Measurements from ENCODE around the gene CRB1.
"Not testable (repeated sequence)": the region's sequence is repeated elsewhere in the genome, so short reads cannot be mapped to it uniquely, and the experiment has no call there.

Gene CRB1

DNA sequence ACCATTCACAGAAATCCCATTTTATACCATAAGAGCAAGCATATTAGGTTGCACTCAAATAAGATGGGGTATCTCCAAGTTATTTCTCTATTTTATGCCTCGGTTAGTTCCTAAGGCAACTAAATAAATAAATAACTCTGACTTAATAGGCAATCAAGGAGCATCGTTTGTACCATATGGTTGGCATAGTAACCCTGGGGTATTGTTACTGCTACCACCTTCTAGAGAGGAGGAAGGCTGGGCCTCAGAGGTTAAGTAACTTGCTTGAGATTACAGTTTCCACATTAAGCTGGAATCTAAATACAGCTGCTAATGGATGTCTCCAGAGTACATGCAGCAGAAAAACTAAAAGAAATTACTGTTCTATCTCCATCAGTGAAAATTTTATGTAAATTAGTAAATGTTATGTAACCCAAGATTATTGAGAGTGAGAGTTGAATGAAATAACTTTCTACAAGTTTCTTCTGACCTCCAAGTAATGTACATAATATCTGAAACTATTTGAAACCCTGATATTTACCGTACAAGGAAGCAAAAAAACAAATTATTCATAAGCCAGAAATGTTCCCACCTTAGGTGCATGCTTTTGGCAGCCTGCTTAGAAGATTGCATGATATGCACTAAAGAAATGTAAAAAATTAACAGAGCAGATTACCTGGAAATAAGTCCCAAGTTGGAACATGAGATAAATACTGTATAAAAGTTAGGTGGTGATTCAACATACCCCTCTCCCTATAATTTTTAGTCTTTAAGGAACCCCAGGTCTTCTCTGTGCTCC, 127.0 kb downstream of the CRB1 start:
- no peak for DNase-seq (ENCODE audit: low read depth in 3 of 3, low spot score in 1 of 3)

DNA sequence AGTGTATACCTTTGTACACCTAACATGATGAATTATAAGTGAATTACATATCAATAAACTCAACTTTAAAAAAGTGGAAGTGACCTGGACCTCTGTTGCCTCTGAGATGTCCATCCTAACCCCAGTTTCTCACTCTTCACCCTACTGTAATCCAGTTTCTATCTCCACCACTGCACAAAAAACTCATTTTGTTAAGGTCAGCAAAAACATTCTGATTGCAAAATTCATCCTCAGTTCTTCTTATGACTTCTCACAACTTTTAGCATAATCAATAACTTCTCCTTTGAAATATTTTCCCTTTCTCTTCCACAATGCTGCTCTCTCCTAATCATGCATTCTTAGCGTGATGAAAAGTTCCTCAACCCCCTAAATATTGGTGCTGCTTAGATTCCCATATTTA, 129.8 kb downstream of the CRB1 start:
- DNase-seq (ENCODE audit: low read depth in 3 of 3, low spot score in 1 of 3) = no peak

DNA sequence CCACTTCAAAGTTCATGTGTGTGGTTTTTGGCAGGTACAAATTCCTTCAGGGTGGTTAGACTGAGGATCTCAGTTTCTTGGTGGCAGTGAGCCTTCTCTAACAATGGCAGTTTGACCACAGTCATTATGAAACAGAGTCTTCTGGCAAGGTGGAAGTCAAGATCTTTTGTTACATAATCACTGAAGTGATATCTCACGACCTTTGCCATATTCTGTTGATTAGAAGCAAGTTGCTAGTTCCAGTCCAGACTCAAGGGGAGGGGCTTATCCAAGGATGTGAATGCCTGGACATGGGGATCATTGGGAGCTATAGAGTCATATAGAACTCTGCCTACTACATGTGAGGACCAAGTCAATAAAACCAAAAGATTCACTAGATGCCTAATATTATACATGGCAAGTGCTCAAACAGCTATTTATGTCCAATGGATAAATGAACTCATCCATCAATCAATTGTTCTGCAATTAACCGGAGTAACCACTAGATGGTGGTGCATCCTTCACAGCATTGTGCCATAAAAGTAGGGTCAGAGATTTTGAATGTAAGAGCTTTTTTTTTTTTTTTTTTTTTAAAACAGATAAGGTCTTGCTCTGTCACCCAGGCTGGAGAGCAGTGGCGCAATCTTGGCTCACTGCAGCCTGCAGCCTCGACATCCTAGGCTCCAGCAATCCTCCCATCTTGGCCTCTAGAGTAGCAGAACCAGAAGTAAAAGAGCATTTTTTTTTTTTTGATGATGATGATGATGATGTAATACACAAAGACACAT, 131.9 kb downstream of the CRB1 start:
- no peak for DNase-seq (ENCODE audit: low read depth in 3 of 3, low spot score in 1 of 3)

DNA sequence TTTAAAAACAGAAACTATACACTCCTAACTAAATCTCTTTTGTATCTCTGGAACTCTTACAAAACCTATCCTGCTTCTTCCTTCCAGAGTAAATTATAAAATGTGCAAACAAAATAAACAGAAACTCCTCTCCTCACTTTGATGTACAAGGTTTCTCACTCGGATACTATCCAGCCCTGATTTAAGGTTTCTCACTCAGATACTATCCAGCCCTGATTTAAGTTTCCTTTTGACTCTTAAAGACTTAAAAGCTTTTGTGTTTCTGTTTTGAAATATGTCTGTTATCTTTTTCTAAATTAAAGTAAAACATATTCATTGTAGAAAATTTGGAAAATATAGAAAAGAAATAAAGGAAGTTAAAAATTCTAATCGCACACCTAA, 132.5 kb downstream of the CRB1 start:
- no peak for DNase-seq (ENCODE audit: low read depth in 3 of 3, low spot score in 1 of 3)

DNA sequence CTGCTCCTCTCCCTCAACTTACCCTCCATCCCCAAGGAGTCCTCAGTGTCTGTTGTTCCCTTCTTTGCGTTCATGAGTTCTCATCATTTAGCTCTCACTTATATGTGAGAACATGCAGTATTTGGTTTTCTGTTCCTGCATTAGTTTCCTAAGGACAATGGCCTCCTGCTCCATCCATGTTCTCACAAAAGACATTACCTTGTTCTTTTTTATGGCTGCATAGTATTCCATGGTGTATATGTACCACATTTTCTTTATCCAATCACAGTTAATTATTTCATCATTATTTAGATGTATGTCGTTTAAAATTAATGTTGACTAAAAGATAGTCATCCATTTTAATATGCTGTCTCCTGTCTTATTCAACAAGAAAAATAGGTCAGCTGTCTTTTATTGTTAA, 134.1 kb downstream of the CRB1 start:
- no peak for DNase-seq (ENCODE audit: low read depth in 3 of 3, low spot score in 1 of 3)

DNA sequence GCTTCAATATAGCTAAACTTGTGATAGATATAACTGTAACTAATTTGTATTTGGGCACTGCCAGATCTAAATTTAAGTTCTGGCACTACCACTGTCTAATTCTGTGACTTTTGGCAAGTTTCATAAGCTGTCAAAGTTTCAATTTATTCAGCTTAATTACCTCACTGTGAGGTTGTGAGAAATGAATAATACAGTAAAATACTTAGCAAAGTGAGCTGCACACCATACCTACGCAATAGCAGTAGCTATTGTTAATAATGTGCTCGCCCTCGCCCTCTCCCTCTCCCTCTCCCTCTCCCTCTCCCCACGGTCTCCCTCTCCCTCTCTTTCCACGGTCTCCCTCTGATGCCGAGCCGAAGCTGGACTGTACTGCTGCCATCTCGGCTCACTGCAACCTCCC, 136.7 kb downstream of the CRB1 start:
- DNase-seq (ENCODE audit: low read depth in 3 of 3, low spot score in 1 of 3) = not testable (repeated sequence)

DNA sequence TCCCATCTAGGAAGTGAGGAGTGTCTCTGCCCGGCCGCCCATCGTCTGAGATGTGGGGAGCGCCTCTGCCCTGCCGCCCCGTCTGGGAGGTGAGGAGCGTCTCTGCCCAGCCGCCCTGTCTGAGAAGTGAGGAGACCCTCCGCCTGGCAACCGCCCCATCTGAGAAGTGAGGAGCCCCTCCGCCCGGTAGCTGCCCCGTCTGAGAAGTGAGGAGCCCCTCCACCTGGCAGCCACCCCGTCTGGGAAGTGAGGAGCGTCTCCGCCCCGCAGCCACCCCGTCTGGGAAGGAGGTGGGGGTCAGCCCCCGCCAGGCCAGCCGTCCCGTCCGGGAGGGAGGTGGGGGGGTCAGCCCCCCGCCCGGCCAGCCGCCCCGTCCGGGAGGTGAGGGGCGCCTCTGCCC, 137.6 kb downstream of the CRB1 start:
- not testable (repeated sequence) for DNase-seq (ENCODE audit: low read depth in 3 of 3, low spot score in 1 of 3)

DNA sequence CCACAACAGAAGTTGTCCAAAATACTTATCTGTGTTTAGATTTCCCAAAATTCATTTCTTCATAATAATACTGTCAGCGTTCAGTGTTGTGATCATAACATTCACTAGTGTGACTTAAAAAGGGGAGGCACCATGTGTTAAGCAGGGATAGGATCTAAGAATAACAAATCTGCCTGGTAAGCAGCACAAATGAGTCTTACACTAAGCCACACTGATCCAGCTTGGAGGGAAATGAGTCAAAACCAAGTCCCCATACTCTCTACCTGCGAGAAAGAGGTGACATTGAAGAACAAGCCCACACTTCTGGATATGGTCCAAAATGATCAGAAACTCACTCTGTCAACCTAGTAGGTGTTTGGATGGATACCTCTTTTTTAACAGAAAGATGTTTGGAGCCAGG, 145.5 kb downstream of the CRB1 start:
- no peak for DNase-seq (ENCODE audit: low read depth in 3 of 3, low spot score in 1 of 3)

DNA sequence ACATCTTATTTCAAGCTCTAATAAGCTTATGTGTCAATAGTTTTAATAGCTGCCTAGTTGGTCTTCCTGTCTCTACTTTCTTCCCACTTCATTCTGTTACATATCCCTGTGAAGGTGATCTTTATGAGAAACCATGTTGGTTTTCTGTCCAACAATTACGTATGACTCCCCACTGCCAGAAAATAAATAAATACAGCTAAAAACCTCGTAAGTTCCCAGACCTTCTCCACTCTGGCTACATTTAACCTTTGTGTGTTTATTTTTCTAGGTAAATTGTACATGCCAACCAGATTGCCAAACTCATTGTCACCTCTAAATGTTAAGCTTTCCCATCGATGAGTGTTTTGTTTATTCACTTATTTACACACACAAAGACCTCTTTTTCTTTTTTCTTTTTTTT, 147.2 kb downstream of the CRB1 start:
- no peak for DNase-seq (ENCODE audit: low read depth in 3 of 3, low spot score in 1 of 3)

DNA sequence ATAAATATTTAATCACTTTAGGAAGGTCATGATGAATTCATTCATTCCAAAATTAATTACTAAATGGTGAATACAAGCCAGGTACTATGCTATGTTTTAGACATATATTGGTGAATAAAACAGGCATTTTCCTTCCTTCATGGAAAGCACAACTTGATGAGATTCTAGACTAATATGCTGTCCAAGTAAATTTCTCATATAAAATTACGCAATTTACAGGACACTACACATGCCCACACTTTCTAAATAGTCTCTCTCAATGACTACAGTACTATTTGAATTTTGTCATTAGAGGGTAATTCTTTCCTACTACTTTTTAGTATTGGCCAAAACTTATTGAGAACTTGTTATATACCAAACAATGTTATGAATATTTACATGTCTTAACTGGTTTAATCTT, 150.6 kb downstream of the CRB1 start:
- DNase-seq (ENCODE audit: low read depth in 3 of 3, low spot score in 1 of 3) = no peak

DNA sequence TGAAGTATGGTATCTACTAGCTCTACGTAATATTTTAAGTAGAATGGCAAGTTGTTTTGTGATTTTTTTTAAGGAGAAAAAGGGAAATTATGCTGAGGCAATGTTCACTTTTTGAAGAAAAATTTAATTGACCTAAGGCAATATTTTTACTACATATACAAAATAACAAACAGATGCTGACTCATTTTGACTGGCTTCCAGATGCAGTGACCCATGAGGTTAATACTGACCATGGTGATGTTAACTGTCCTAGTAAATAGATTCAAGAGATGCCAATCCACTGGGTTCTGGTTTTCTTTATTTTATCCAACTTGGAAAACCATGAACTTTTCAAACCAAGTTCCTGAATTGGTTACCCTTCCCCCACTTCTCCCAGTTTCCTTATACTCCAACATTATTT, 154.9 kb downstream of the CRB1 start:
- DNase-seq (ENCODE audit: low read depth in 3 of 3, low spot score in 1 of 3) = no peak

DNA sequence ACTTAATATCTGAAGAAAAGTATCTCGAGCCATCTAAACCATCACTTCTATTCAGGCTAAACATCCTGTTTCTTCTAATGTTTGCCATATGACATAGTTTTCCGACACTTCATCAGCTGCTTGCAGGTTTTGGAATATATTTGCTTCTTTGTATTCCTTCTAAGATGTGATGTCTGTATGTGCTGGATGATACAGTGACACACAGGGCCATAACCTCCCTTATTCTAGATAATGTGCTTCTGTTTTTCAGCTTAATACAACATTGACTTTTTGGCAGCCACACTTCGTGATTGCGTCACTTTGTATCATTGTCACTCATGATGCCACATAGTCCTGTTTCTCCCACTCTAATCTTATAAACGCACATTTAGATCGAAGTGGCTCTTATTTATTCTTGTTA, 156.3 kb downstream of the CRB1 start:
- DNase-seq (ENCODE audit: low read depth in 3 of 3, low spot score in 1 of 3) = no peak

DNA sequence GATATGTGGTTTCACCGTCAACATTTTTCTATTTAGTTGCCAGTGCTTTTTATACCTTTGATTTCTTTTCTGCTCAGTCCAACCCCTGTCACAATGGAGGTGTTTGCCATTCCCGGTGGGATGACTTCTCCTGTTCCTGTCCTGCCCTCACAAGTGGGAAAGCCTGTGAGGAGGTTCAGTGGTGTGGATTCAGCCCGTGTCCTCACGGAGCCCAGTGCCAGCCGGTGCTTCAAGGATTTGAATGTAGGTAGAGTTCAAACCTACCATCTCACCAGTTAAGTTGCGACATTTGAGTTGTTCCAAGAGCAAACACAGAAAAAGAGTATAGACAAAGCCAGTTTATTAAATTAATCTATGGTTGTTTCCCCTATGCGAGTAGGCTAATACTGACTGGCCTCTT, 161.3 kb downstream of the CRB1 start:
- no peak for DNase-seq (ENCODE audit: low read depth in 3 of 3, low spot score in 1 of 3)

DNA sequence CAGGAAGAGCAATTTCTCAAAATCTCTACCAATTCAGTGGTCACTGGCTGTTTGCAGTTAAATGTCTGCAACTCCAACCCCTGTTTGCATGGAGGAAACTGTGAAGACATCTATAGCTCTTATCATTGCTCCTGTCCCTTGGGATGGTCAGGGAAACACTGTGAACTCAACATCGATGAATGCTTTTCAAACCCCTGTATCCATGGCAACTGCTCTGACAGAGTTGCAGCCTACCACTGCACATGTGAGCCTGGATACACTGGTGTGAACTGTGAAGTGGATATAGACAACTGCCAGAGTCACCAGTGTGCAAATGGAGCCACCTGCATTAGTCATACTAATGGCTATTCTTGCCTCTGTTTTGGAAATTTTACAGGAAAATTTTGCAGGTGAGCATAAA, 167.2 kb downstream of the CRB1 start:
- DNase-seq (ENCODE audit: low read depth in 3 of 3, low spot score in 1 of 3) = no peak

DNA sequence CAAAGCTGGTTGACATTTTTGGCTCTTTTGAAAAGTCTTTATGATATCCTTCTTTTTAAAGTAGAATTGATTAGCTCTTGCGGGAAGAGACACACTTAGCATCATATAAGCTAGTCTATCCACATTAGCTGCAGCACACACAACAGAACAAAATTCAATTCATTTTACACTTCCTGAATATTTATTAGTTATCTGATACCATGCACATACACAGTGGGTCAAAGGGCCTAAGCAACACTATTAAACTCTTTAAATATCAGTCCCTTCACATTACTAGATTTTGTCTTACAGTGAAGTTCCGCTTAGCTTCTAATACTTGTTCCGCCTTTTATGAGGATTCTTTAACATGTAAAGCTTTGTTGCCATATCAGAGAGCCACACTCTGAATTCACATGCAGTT, 169.5 kb downstream of the CRB1 start:
- DNase-seq (ENCODE audit: low read depth in 3 of 3, low spot score in 1 of 3) = no peak

DNA sequence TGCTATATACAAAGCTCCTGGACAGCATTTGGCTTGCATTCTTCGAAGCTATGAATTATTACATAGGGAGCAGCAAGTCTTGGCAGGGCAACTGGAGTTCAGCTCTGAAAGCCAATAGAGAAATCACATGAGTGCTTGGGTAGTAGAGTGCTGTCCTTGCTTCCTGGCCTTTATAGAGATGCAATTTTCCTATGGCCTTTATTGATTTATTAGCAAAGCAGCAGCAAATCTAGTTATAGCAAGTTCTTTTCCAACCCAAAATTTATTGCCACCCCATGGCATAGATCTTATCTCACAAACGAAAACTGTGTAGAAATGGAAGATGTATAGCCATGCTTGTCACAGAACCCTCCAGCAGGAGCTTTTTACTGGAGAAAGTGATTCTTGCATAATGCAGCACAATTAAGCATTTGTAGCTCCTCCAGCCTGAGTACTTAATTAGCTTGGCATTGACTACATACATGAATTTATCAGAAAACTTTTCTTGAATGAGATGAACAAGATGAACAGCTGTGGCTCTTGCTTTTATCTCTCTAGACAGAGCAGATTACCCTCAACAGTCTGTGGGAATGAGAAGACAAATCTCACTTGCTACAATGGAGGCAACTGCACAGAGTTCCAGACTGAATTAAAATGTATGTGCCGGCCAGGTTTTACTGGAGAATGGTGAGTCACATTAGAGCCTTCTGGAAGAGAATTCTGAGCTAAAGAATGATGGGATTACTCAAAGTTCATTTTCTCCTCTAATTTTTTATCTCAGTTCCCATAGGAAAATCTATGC, 170.1 kb downstream of the CRB1 start:
- no peak for DNase-seq (ENCODE audit: low read depth in 3 of 3, low spot score in 1 of 3)

DNA sequence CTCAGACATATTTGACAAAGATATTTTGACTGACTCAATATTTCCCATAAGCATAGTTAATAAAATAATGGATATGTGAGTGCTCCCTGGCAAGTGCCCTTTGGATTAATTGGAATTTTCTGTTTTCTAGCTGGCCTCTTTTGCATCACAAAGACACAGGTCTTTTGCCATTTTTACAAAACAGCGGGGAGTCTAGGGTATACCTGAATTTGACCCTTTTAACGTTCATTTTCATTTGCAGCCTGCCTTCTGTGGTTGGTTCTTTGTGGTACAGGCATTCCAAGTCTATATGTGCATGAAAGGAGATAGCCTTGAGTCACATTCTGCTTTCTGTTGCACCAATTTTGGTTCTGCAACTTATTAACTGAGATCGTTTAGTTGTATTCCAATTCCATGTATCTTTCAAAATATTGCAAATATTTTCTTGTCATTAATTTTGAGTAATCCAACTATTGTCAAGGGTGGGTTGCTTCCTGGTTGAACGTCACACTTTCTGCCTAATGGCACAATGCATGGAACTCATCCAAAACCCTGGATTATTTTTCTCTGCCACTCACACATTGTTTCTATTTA, 171.7 kb downstream of the CRB1 start:
- no peak for DNase-seq (ENCODE audit: low read depth in 3 of 3, low spot score in 1 of 3)

DNA sequence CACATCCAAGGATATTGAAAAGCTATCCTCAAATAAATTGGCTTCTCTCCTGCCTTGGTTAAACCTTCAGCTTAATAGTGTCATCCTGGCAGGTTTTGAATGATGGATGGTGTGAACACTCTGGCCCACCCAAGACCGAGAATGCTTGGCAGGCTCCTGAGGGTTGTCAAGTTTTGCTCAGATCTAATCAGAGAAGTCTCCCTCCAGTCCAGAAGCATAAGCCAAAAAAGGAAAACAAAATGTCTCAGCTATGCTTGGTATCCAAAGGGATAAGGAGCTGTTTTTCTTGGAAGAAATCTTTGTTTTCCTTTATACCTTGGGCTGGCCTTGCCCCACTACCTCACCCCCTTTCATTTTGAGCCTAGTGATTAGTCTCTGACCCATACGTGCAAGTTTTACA, 172.7 kb downstream of the CRB1 start:
- no peak for DNase-seq (ENCODE audit: low read depth in 3 of 3, low spot score in 1 of 3)

DNA sequence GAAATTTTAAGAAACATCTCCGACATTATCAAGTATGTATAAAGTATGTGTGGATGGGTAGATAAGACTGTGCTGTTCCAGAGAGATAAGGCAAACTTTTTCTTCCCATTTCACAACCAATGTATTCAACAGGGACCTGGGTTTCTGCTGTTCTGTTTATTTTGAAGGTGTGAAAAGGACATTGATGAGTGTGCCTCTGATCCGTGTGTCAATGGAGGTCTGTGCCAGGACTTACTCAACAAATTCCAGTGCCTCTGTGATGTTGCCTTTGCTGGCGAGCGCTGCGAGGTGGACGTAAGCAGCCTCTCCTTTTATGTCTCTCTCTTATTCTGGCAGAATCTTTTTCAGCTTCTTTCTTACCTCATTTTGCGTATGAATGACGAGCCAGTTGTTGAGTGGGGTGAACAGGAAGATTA, 174.0 kb downstream of the CRB1 start:
- DNase-seq (ENCODE audit: low read depth in 3 of 3, low spot score in 1 of 3) = no peak

DNA sequence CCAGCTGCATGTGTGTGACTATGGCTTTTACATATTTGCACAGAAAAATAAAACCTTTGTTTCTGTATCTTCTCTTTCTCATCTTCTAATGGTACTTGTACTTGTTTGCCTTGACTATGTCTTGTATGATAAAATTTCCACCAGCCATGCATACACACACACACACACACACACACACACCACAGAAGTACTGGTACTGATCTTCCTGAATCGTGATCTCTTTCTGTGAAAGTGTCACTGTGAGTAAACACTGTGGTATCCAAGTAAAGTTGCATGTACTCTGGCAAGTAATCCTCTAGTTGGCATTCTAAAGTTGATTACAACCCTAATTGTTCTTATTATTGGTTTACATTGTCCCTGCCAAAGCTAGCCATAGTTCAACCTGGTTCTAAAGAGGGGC, 176.7 kb downstream of the CRB1 start:
- DNase-seq (ENCODE audit: low read depth in 3 of 3, low spot score in 1 of 3) = no peak

DNA sequence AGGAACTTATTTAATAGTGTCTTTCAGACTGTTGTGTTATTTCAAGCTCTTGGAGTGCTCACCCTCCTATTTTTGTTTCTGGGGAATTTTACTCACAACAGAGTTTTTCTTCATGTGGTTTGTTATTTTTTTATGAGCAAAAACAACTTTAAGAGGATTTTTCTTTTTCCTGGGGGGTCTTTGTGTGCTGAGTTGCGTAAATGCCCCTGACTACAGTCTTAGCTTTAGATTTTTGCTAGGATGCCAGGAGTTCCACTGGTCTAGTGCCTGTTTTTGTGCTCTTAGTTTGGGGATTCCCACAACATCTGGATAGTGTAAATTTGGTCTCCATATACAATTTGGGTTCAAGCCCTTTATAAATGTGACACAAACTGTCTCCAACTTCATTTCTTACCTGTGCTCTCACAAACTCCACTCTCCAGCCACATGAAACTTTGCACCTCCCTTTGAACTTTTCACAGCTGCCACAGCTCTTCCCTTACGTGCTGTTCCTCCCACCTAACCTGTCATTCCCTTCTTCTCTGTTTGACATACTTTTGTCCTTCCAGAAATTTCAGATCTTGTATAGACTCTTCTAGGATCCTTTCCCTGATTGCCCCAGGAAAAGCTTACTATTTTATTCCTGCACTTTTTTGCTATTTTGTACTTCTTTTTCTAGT, 180.2 kb downstream of the CRB1 start:
- no peak for DNase-seq (ENCODE audit: low read depth in 3 of 3, low spot score in 1 of 3)
